GM23248 (cell line): Measurements from ENCODE around the gene SEMA5B. TPM values are rescaled to one million over a fixed set of nuclear protein-coding genes. Genes with fewer than 3 reads are reported as not detected.
A peak's percentile ranks its signal among the peaks of the same experiment; 100 is the strongest.

Experiments
- DNase-seq: peaks from one replicate; pipeline ENCODE4 v3.0.0-alpha.2; 2015
- H2AFZ ChIP-seq: fragments of 200-600 bp; sonication (generic); 2 replicates; pipeline ENCODE4 v1.6.1; 2016; ENCODE audit warnings: antibody characterized with exemption
- H3F3A ChIP-seq: fragments of 200-600 bp; sonication (generic); 2 replicates; pipeline ENCODE4 v1.6.1; 2016; ENCODE audit warnings: mild to moderate bottlenecking, antibody characterized with exemption, mixed run types; ENCODE audit not compliant: insufficient read depth
- H3K27ac ChIP-seq: fragments of 200-600 bp; sonication (generic); 2 replicates; pipeline ENCODE4 v1.5.1; 2016; ENCODE audit warnings: mild to moderate bottlenecking
- H3K27me3 ChIP-seq: fragments of 200-600 bp; sonication (generic); replicated peaks from 2 replicates; pipeline ENCODE4 v1.6.1; 2016; ENCODE audit warnings: mild to moderate bottlenecking; ENCODE audit not compliant: insufficient read depth
- H3K36me3 ChIP-seq: fragments of 200-600 bp; sonication (generic); 2 replicates; pipeline ENCODE4 v1.6.1; 2016; ENCODE audit warnings: low read depth, mild to moderate bottlenecking
- H3K4me1 ChIP-seq: fragments of 200-600 bp; sonication (generic); 2 replicates; pipeline ENCODE4 v1.6.1; 2016; ENCODE audit warnings: mild to moderate bottlenecking; ENCODE audit not compliant: insufficient read depth
- H3K4me2 ChIP-seq: fragments of 200-600 bp; sonication (generic); one replicate; pipeline ENCODE4 v1.6.1; 2016; ENCODE audit warnings: mild to moderate bottlenecking; ENCODE audit not compliant: unreplicated experiment
- H3K4me3 ChIP-seq: fragments of 200-600 bp; sonication (generic); 2 replicates; pipeline ENCODE4 v1.5.1; 2016; ENCODE audit warnings: mild to moderate bottlenecking
- H3K79me2 ChIP-seq: fragments of 200-600 bp; sonication (generic); 2 replicates; pipeline ENCODE4 v1.6.1; 2016; ENCODE audit warnings: mild to moderate bottlenecking; ENCODE audit not compliant: insufficient read depth
- H3K9ac ChIP-seq: fragments of 200-600 bp; sonication (generic); 2 replicates; pipeline ENCODE4 v1.6.1; 2016; ENCODE audit warnings: mild to moderate bottlenecking
- H3K9me2 ChIP-seq: fragments of 200-600 bp; sonication (generic); 2 replicates; pipeline ENCODE4 v1.6.1; 2016; ENCODE audit warnings: mixed run types, mild to moderate bottlenecking, moderate library complexity; ENCODE audit not compliant: insufficient read depth
- H3K9me3 ChIP-seq: fragments of 200-600 bp; sonication (generic); one replicate; pipeline ENCODE4 v1.6.1; 2017; ENCODE audit warnings: low read depth
- H4K20me1 ChIP-seq: fragments of 200-600 bp; sonication (generic); 2 replicates; pipeline ENCODE4 v1.6.0; 2016; ENCODE audit not compliant: insufficient read depth
- EZH2 ChIP-seq: fragments of 200-600 bp; sonication (generic); IDR thresholded peaks from 2 replicates; pipeline ENCODE4 v1.6.1; 2018; ENCODE audit warnings: antibody characterized with exemption, mild to moderate bottlenecking; ENCODE audit not compliant: insufficient read depth, poor library complexity, severe bottlenecking
- EZH2phosphoT487 ChIP-seq: fragments of 200-600 bp; sonication (generic); IDR thresholded peaks from 2 replicates; pipeline ENCODE4 v1.6.1; 2018; ENCODE audit warnings: antibody characterized with exemption, moderate library complexity, mild to moderate bottlenecking, low read depth; ENCODE audit not compliant: insufficient read depth
- WGBS, 2 experiments: methylation state at CpG; one replicate each; pipeline ENCODE4 v1.1.6; 2015 to 2017; ENCODE audit warnings: low lambda C conversion rate in 2 of 2, low coverage in 1 of 2; ENCODE audit errors: missing lambda C conversion rate in 2 of 2; 5-methylcytosine and 5-hydroxymethylcytosine counted together
- in situ Hi-C: fragments of 300-500 bp; cut with MboI; formaldehyde crosslinking; loops from 2 replicates; pipeline ENCODE4 v1.15.0; 2020
- polyA plus RNA-seq: library from polyadenylated mRNA; unstranded; fragments of >200 nt; fragmentation: Nextera tagmentation; extraction: Ambion mirVana; gene quantifications from 2 replicates; pipeline ENCODE4 v1.2.1, GENCODE V29; 2016
- total RNA-seq: library from RNA; depleted of rRNA; stranded (reverse); fragments of >200 nt; shearing (Covaris generic); gene quantifications from 2 replicates; pipeline ENCODE4 v1.2.3, GENCODE V29; 2014

Gene SEMA5B
- total and polyA plus RNA-seq, 2 experiments from 2014 or later = not detected

- Histone ChIP-seq H4K20me1 (no peaks in the 10 kb centered on the region), H3K27me3 (no peaks in the 10 kb centered on the region), H3K4me1 (no peaks in the 10 kb centered on the region), H2AFZ (no peak overlapping the region), H3K4me3 (no peak overlapping the region), H3K4me2 (no peak overlapping the region), H3K9ac (no peak overlapping the region), H3K9me2 (no peaks in the 10 kb centered on the region), H3K36me3 (no peaks in the 10 kb centered on the region), H3K27ac (no peak overlapping the region), H3K9me3 (no peaks in the 10 kb centered on the region), H3F3A (no peaks in the 10 kb centered on the region), H3K79me2 (no peaks in the 10 kb centered on the region)
- no peak for TF ChIP-seq EZH2
- no peak for TF ChIP-seq EZH2phosphoT487
- in situ Hi-C loops = no loop called here
- WGBS, 2 experiments = 87 to 89% methylated on average over 13 of the region's 13 CpGs
- no peak for DNase-seq
These were observed 21.1 kb upstream of the SEMA5B start for GRCh38 chr3:123048480-123049237.

DNA sequence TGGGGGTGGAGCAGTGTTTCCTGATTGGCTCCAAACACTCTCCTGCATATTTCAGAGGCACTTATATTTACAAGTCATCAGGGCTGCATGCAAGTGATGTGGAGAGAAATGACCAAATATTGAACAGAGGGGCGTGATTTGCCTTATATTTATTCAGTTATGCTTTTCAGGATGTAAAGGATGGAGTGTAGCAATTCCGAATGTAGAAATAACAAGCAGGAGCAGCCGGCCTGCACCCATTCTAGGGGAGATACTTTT lies 19.4 kb upstream of the SEMA5B start:
- H3K27ac ChIP-seq = no peak overlapping the region
- H4K20me1 ChIP-seq = no peaks in the 10 kb centered on the region
- H3K4me2 ChIP-seq = no peak overlapping the region
- no peak for DNase-seq
- 96 to 100% methylated on average over 3 of the region's 3 CpGs for WGBS, 2 experiments
- H3K79me2 ChIP-seq = no peaks in the 10 kb centered on the region
- peaks cover 9% of the 10 kb centered on the region for H3K27me3 ChIP-seq
- H2AFZ ChIP-seq = no peak overlapping the region
- H3K9me2 ChIP-seq = no peaks in the 10 kb centered on the region
- TF ChIP-seq EZH2phosphoT487 (no peak), EZH2 (no peak)
- H3K9ac ChIP-seq = no peak overlapping the region
- in situ Hi-C loops = no loop called here
- no peaks in the 10 kb centered on the region for H3K36me3 ChIP-seq
- no peaks in the 10 kb centered on the region for H3K9me3 ChIP-seq
- H3K4me3 ChIP-seq = no peak overlapping the region
- H3K4me1 ChIP-seq = no peaks in the 10 kb centered on the region
- H3F3A ChIP-seq = no peaks in the 10 kb centered on the region

- no peaks in the 10 kb centered on the region for H3K79me2 ChIP-seq
- H3K36me3 ChIP-seq = no peaks in the 10 kb centered on the region
- H3F3A ChIP-seq = no peaks in the 10 kb centered on the region
- DNase-seq = peak; percentile 44
- H3K4me2 ChIP-seq = no peak overlapping the region
- no peaks in the 10 kb centered on the region for H3K4me1 ChIP-seq
- no peaks in the 10 kb centered on the region for H4K20me1 ChIP-seq
- H3K9me2 ChIP-seq = no peaks in the 10 kb centered on the region
- no peak overlapping the region for H2AFZ ChIP-seq
- H3K4me3 ChIP-seq = no peak overlapping the region
- H3K9me3 ChIP-seq = no peaks in the 10 kb centered on the region
- H3K27ac ChIP-seq = no peak overlapping the region
- in situ Hi-C loops = no loop called here
- TF ChIP-seq EZH2phosphoT487 = no peak
- TF ChIP-seq EZH2 = no peak
- WGBS, 2 experiments = 45 to 48% methylated on average over 10 of the region's 10 CpGs
- H3K27me3 ChIP-seq = peaks cover 14% of the 10 kb centered on the region
- H3K9ac ChIP-seq = no peak overlapping the region
These were observed 18.9 kb upstream of the SEMA5B start for GRCh38 chr3:123046262-123047061.

GRCh38 chr3:123044981-123045763 lies 17.6 kb upstream of the SEMA5B start:
- Histone ChIP-seq H3K9me2 (no peaks in the 10 kb centered on the region), H3K27ac (no peak overlapping the region), H3K36me3 (no peaks in the 10 kb centered on the region), H3K27me3 (peaks cover 22% of the 10 kb centered on the region), H4K20me1 (no peaks in the 10 kb centered on the region), H3K9ac (no peak overlapping the region), H3K79me2 (no peaks in the 10 kb centered on the region), H3K9me3 (no peaks in the 10 kb centered on the region), H3K4me1 (no peaks in the 10 kb centered on the region), H3F3A (no peaks in the 10 kb centered on the region), H3K4me2 (no peak overlapping the region), H3K4me3 (no peak overlapping the region), H2AFZ (no peak overlapping the region)
- no peak for DNase-seq
- in situ Hi-C loops = no loop called here
- TF ChIP-seq EZH2phosphoT487 (no peak), EZH2 (no peak)
- 86 to 90% methylated on average over 5 of the region's 5 CpGs for WGBS, 2 experiments
